Suppressor macrophage (primary cell): ENCODE measurements around the gene GSS.

Experiments
- DNase-seq, 4 experiments: peaks; one replicate each; pipeline ENCODE4 v3.0.0-alpha.2; 2020 to 2022

GSS gene

GRCh38 chr20:34945315-34946077 is 10.1 kb downstream of the GSS start:
- DNase-seq: no peak

GRCh38 chr20:34943808-34944567 is 11.6 kb downstream of the GSS start:
- peak in 2 of 4 experiments; percentile 4 to 15 for DNase-seq

GRCh38 chr20:34942301-34942700 is 13.3 kb downstream of the GSS start:
- no peak for DNase-seq

- DNase-seq: peak; percentile 67 to 89 (median 78)
Observed at GRCh38 chr20:34941226-34941625, 14.4 kb downstream of the GSS start.

- DNase-seq: peak; percentile 15 to 59 (median 54)
Observed at GRCh38 chr20:34940081-34940481, 15.5 kb downstream of the GSS start.

GRCh38 chr20:34938466-34939163 is 17.0 kb downstream of the GSS start:
- DNase-seq: peak; percentile 82 to 93 (median 93)

- no peak for DNase-seq
Observed at GRCh38 chr20:34931771-34932170, 23.8 kb downstream of the GSS start.

- DNase-seq: no peak
Observed at GRCh38 chr20:34928411-34928810, 27.2 kb downstream of the GSS start.

- no peak for DNase-seq
Observed at GRCh38 chr20:34927736-34928135, 27.9 kb downstream of the GSS start.

GRCh38 chr20:34926581-34926980 is 29.0 kb downstream of the GSS start:
- DNase-seq: no peak

- no peak for DNase-seq
Observed at GRCh38 chr20:34925981-34926380, 29.6 kb downstream of the GSS start.

GRCh38 chr20:34925341-34925740 is 30.3 kb downstream of the GSS start:
- no peak for DNase-seq

- DNase-seq: no peak
Observed at GRCh38 chr20:34923414-34923813, 32.2 kb downstream of the GSS start.

GRCh38 chr20:34922654-34923381 is 32.8 kb downstream of the GSS start:
- DNase-seq: no peak

- DNase-seq: no peak
Observed at GRCh38 chr20:34921436-34921835, 34.2 kb downstream of the GSS start.

- DNase-seq: no peak
Observed at GRCh38 chr20:34920055-34920454, 35.6 kb downstream of the GSS start.

- DNase-seq: no peak
Observed at GRCh38 chr20:34916774-34917354, 38.7 kb downstream of the GSS start.

GRCh38 chr20:34915749-34916455 is 39.7 kb downstream of the GSS start:
- no peak for DNase-seq

- no peak for DNase-seq
Observed at GRCh38 chr20:34915131-34915530, 40.5 kb downstream of the GSS start.

- DNase-seq: peak; percentile 32 to 63 (median 59)
Observed at GRCh38 chr20:34907616-34908469, 47.8 kb downstream of the GSS start.

- peak in 3 of 4 experiments; percentile 33 to 65 (median 53) for DNase-seq
Observed at GRCh38 chr20:34904202-34904621, 51.4 kb downstream of the GSS start.
